K562 (cell line): ENCODE results near the gene CORO6. TPM values are rescaled to one million over a fixed set of nuclear protein-coding genes. Genes with fewer than 3 reads are reported as not detected.

ENCODE experiments used
- CBX3 ChIP-seq, 2 experiments: IDR thresholded peaks; 1 replicate in 1 of 2; 2 replicates in 1 of 2; pipeline ENCODE4 v1.6.1; 2012; ENCODE audit warnings: inconsistent platforms in 2 of 2, low read length in 2 of 2, borderline replicate concordance in 1 of 2, control low read depth in 1 of 2
- EGR1 ChIP-seq: fragments of 450-650 bp; conservative IDR thresholded peaks from 2 replicates; pipeline ENCODE4 v1.6.1; 2017; ENCODE audit warnings: mild to moderate bottlenecking
- FIP1L1 ChIP-seq: fragments of 200-400 bp; formaldehyde crosslinking; IDR thresholded peaks from 2 replicates; pipeline ENCODE4 v1.6.1; 2018; ENCODE audit warnings: mild to moderate bottlenecking, low read depth, low read length; ENCODE audit not compliant: poor library complexity, severe bottlenecking
- HDAC8 ChIP-seq: fragments of 450-650 bp; IDR thresholded peaks from 2 replicates; pipeline ENCODE4 v1.6.1; 2016; ENCODE audit warnings: mild to moderate bottlenecking, missing genetic modification characterization, moderate library complexity, missing compliant biosample characterization
- HES1 ChIP-seq: fragments of 450-650 bp; IDR thresholded peaks from 2 replicates; pipeline ENCODE4 v1.6.1; 2016; ENCODE audit warnings: low read depth, mild to moderate bottlenecking, moderate library complexity
- HOXB6 ChIP-seq: fragments of 250-450 bp; sonication (Bioruptor Pico); IDR thresholded peaks from 2 replicates; pipeline ENCODE4 v1.5.1; 2022; ENCODE audit warnings: mild to moderate bottlenecking, borderline replicate concordance
- POLR2G ChIP-seq: fragments of 200-400 bp; formaldehyde crosslinking; IDR thresholded peaks from 2 replicates; pipeline ENCODE4 v1.6.1; 2017; ENCODE audit warnings: low read depth, mild to moderate bottlenecking, antibody characterized with exemption, low read length, moderate library complexity
- SIN3B ChIP-seq: fragments of 450-650 bp; IDR thresholded peaks from 2 replicates; pipeline ENCODE4 v1.6.1; 2017; ENCODE audit warnings: low read depth, mild to moderate bottlenecking, moderate library complexity
- STAT6 ChIP-seq: sonication (generic); formaldehyde crosslinking; IDR thresholded peaks from 2 replicates; pipeline ENCODE4 v1.8.1; 2023; ENCODE audit warnings: mild to moderate bottlenecking, missing genetic modification reagents
- TFAP4 ChIP-seq: sonication (generic); formaldehyde crosslinking; IDR thresholded peaks from 2 replicates; pipeline ENCODE4 v1.8.0; 2022; ENCODE audit warnings: missing genetic modification reagents, mild to moderate bottlenecking, moderate library complexity, borderline replicate concordance
- THAP12 ChIP-seq: fragments of 250-450 bp; sonication (Bioruptor Pico); IDR thresholded peaks from 2 replicates; pipeline ENCODE4 v1.9.0; 2021; ENCODE audit warnings: mild to moderate bottlenecking, inconsistent platforms
- ZNF280A ChIP-seq: fragments of 450-650 bp; IDR thresholded peaks from 2 replicates; pipeline ENCODE4 v1.6.1; 2018; ENCODE audit warnings: mild to moderate bottlenecking, low read depth; ENCODE audit not compliant: partially characterized antibody
- ZNF589 ChIP-seq: fragments of 200-800 bp; sonication (Bioruptor generic); IDR thresholded peaks from 2 replicates; pipeline ENCODE4 v1.6.1; 2016; ENCODE audit warnings: low read depth, missing genetic modification characterization, missing compliant biosample characterization
- polyA plus RNA-seq, 8 experiments: library from polyadenylated mRNA; depleted of rRNA in 4 of 8; stranded (reverse) in 5 of 8; unstranded in 3 of 8; fragments of >200 nt; fragmentation: Nextera tagmentation in 2 of 8; fragmentation: Illumina TruSeq in 1 of 8; extraction: Ambion mirVana in 2 of 8; extraction: Trizol in 1 of 8; gene quantifications; 2 replicates each; pipeline versions ENCODE4 v1.2.1 to v1.2.3, GENCODE V29; 2011 to 2014; ENCODE audit warnings: inconsistent platforms in 1 of 8, missing spikeins in 1 of 8
- total RNA-seq, 7 experiments: library from RNA; depleted of rRNA in 6 of 7; stranded (reverse); fragments of >200 nt in 6 of 7; fragmentation: Illumina TruSeq in 2 of 7; extraction: Trizol in 2 of 7; gene quantifications; 2 replicates each; pipeline versions ENCODE4 v1.2.1 to v1.2.3, GENCODE V29; 2011 to 2021; ENCODE audit warnings: low replicate concordance in 1 of 7

The CORO6 gene
- total and polyA plus RNA-seq, 9 of the 15 experiments (the other 6 are each of a cell fraction or from before 2014, with no cell fraction given) = 0.04 to 11.9 (median 2.4) TPM

GRCh38 chr17:29568331-29569244 is 54.1 kb downstream of the CORO6 start, which contains the start of gene TP53I13 (continued):
- no peak for TF ChIP-seq CBX3 (IDR thresholded peaks at IDR 0.05; ENCODE audit: borderline replicate concordance in 1 of 2, low read length in 2 of 2)
- peak; percentile 15; the same call in 1 of the 2 replicates for TF ChIP-seq EGR1
- no peak for TF ChIP-seq ZNF589 (CRISPR knock-in tag)
- TF ChIP-seq FIP1L1 = no peak
- no peak for TF ChIP-seq HES1
- TF ChIP-seq STAT6 (CRISPR knock-in tag) = no peak
- 0 out of 2 replicates have a peak, but pooled peaks have one; percentile 32 for TF ChIP-seq TFAP4 (CRISPR knock-in tag)
- TF ChIP-seq ZNF280A = no peak
- no peak for TF ChIP-seq HOXB6 (CRISPR knock-in tag)
- no peak for TF ChIP-seq HDAC8 (tag)
- 0 out of 2 replicates have a peak, but pooled peaks have one; percentile 29 for TF ChIP-seq THAP12 (CRISPR knock-in tag)
- peak; percentile 83 for TF ChIP-seq POLR2G
- no peak for TF ChIP-seq SIN3B
